ENCODE results near the gene L3MBTL4. TPM values are rescaled to one million over a fixed set of nuclear protein-coding genes. Genes with fewer than 3 reads are reported as not detected.
"Not testable (repeated sequence)": the region's sequence is repeated elsewhere in the genome, so short reads cannot be mapped to it uniquely, and the experiment has no call there.

L3MBTL4 gene
- total and polyA plus RNA-seq, 11 donors: 0.27 to 3.3 (median 1.2) TPM

GRCh38 chr18:6199777-6200176 is 214.9 kb downstream of the L3MBTL4 start:
- intact Hi-C loops (cut with DNase I): loop anchor here in 1 of 10 donors (10.0 kb wide), 1 partner anchor 55 kb away; no protein-coding TSS in a partner anchor
- no peaks in the 10 kb centered on the region for H3K9me3 ChIP-seq
- no peak for ATAC-seq
- H3K4me3 ChIP-seq: no peak overlapping the region
- no peaks in the 10 kb centered on the region for H3K4me1 ChIP-seq
- DNase-seq: no peak
- H3K27me3 ChIP-seq: no peaks in the 10 kb centered on the region
- H3K27ac ChIP-seq: no peak overlapping the region
- WGBS, 4 donors: 94 to 98% (median 96%) methylated on average over 1 of the region's 1 CpG
- H3K36me3 ChIP-seq: no peaks in the 10 kb centered on the region
- no peak for TF ChIP-seq POLR2A (IDR thresholded peaks at IDR 0.05)
- TF ChIP-seq, protein P1, sequence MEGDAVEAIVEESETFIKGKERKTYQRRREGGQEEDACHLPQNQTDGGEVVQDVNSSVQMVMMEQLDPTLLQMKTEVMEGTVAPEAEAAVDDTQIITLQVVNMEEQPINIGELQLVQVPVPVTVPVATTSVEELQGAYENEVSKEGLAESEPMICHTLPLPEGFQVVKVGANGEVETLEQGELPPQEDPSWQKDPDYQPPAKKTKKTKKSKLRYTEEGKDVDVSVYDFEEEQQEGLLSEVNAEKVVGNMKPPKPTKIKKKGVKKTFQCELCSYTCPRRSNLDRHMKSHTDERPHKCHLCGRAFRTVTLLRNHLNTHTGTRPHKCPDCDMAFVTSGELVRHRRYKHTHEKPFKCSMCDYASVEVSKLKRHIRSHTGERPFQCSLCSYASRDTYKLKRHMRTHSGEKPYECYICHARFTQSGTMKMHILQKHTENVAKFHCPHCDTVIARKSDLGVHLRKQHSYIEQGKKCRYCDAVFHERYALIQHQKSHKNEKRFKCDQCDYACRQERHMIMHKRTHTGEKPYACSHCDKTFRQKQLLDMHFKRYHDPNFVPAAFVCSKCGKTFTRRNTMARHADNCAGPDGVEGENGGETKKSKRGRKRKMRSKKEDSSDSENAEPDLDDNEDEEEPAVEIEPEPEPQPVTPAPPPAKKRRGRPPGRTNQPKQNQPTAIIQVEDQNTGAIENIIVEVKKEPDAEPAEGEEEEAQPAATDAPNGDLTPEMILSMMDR (IDR thresholded peaks at IDR 0.05): no peak

DNA sequence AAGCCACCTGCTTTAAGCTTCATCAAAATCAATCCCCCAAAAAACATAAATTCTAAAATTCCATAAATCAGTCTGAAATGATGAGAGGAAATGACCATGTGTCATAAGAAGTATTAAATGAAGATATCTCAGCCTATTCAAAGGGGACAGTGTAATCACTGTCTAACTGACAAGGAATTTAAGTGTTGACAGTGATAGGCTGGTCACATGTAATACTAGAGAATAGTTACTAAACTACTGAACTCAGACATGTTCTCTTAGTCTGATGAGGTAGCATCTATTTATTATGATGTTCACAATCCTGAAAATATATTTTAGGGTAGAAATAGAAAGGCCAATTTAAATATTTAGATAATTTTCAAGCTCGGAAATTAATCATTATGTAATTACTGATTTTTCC is 216.1 kb downstream of the L3MBTL4 start:
- TF ChIP-seq, protein P1 (IDR thresholded peaks at IDR 0.05): no peak
- TF ChIP-seq POLR2A (IDR thresholded peaks at IDR 0.05): no peak
- ATAC-seq (no peak), DNase-seq (no peak)
- Histone ChIP-seq H3K36me3 (no peaks in the 10 kb centered on the region), H3K4me3 (no peak overlapping the region), H3K27ac (no peak overlapping the region), H3K27me3 (no peaks in the 10 kb centered on the region), H3K9me3 (no peaks in the 10 kb centered on the region), H3K4me1 (no peaks in the 10 kb centered on the region)
- 86 to 90% (median 89%) methylated on average over 1 of the region's 1 CpG for WGBS, 4 donors
- intact Hi-C loops (cut with DNase I): loop anchor here in 1 of 10 donors (10.0 kb wide), 1 partner anchor 56 kb away; no protein-coding TSS in a partner anchor

DNA sequence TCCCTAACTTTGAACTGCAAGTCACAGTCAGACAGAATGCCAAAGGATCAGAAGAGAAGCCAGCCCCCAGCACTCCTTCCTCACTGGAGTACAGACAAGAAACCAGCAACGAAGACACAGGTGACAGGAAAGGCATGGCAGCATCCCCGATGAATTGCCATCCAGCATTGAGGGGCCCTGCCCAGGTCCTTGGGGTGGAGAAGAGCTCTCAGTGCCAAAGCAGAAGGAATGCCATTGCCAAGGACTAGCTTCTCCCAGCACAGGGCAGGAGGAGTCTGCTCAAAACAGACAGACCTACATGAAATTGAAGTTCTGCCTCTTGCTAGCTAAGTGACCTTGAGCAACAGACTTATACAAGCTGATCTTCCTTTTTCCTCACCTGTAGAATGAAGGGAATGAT is 220.1 kb downstream of the L3MBTL4 start:
- WGBS, 4 donors: 81 to 88% (median 84%) methylated on average over 2 of the region's 2 CpGs
- DNase-seq (no peak), ATAC-seq (no peak)
- Histone ChIP-seq H3K36me3 (no peaks in the 10 kb centered on the region), H3K4me3 (no peak overlapping the region), H3K27ac (no peak overlapping the region), H3K27me3 (no peaks in the 10 kb centered on the region), H3K4me1 (no peaks in the 10 kb centered on the region), H3K9me3 (peaks cover 0 to 9% (median under 1%) of the 10 kb centered on the region in 12 donors)
- no peak for TF ChIP-seq POLR2A (IDR thresholded peaks at IDR 0.05)
- TF ChIP-seq, protein P1 (IDR thresholded peaks at IDR 0.05): no peak
- intact Hi-C loops (cut with DNase I): loop anchor here in 1 of 10 donors (10.0 kb wide), 1 partner anchor 60 kb away; no protein-coding TSS in a partner anchor

GRCh38 chr18:6185782-6186181 is 228.9 kb downstream of the L3MBTL4 start:
- peaks cover 0 to 23% (median 6%) of the 10 kb centered on the region in 12 donors for H3K9me3 ChIP-seq
- H3K4me1 ChIP-seq; intact Hi-C loops (cut with DNase I); H3K36me3 ChIP-seq; H3K4me3 ChIP-seq; ATAC-seq; DNase-seq; H3K27ac ChIP-seq; H3K27me3 ChIP-seq: not testable (repeated sequence)
- 92 to 96% (median 93%) methylated on average over 3 of the region's 3 CpGs for WGBS, 4 donors

Data from heart left ventricle (tissue), 16 donors.